Brain microvascular endothelial cell (primary cell): ENCODE results near the gene BMX.
A peak's percentile ranks its signal among the peaks of the same experiment; 100 is the strongest.

Experiments used
- DNase-seq: peaks from one replicate; pipeline ENCODE4 v3.0.0-alpha.2; 2020
- H3K27ac ChIP-seq: fragments of 250-450 bp; sonication (Bioruptor Pico); 2 replicates; pipeline ENCODE4 v1.5.1; 2020; ENCODE audit warnings: mild to moderate bottlenecking, moderate library complexity
- H3K27me3 ChIP-seq: fragments of 250-450 bp; sonication (Bioruptor Pico); replicated peaks from 2 replicates; pipeline ENCODE4 v1.5.1; 2020; ENCODE audit warnings: mild to moderate bottlenecking
- H3K36me3 ChIP-seq: fragments of 250-450 bp; sonication (Bioruptor Pico); replicated peaks from 2 replicates; pipeline ENCODE4 v1.5.1; 2020; ENCODE audit warnings: mild to moderate bottlenecking
- H3K4me3 ChIP-seq: 2 replicates; pipeline ENCODE4 v1.5.1; 2011; ENCODE audit warnings: low read depth, mild to moderate bottlenecking, control low read depth, low read length, moderate library complexity
- in situ Hi-C: cut with HindIII; loops from 2 replicates; pipeline ENCODE4 v1.10.0; 2017; ENCODE audit warnings: low sequenced_read_pairs, low pct_ligation_motif_present
- TF ChIP-seq, protein P1 (sequence below): IDR thresholded peaks from 2 replicates; pipeline ENCODE4 v1.5.1; 2011; ENCODE audit warnings: low read depth, mild to moderate bottlenecking, moderate library complexity, low read length, control low read depth, inconsistent platforms; ENCODE audit errors: missing control alignments

The BMX gene

DNA sequence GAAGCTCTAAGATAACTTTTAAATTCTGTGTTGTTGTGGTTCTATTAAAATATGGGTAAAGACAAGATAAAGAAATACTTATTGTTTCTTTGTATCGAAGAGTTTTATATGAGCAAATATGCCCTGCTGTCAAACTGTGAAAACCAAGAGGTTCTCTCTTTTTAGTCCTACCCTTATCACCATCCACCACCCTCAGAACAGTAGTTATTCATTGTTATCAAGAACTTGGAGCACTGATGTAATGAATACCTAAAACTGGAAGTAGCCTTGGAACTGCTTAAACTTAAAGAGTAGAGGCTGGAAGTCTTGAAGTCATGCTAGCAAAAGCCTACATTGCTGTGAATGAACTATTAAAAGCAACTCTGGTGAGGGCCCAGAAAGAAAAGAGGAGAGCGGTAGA lies 16.7 kb upstream of the BMX start:
- DNase-seq, result no peak
- in situ Hi-C loops, result no loop called here
- Histone ChIP-seq H3K27me3 (no peaks in the 10 kb centered on the region), H3K36me3 (no peaks in the 10 kb centered on the region), H3K4me3 (no peak overlapping the region), H3K27ac (no peak overlapping the region)
- TF ChIP-seq, protein P1, sequence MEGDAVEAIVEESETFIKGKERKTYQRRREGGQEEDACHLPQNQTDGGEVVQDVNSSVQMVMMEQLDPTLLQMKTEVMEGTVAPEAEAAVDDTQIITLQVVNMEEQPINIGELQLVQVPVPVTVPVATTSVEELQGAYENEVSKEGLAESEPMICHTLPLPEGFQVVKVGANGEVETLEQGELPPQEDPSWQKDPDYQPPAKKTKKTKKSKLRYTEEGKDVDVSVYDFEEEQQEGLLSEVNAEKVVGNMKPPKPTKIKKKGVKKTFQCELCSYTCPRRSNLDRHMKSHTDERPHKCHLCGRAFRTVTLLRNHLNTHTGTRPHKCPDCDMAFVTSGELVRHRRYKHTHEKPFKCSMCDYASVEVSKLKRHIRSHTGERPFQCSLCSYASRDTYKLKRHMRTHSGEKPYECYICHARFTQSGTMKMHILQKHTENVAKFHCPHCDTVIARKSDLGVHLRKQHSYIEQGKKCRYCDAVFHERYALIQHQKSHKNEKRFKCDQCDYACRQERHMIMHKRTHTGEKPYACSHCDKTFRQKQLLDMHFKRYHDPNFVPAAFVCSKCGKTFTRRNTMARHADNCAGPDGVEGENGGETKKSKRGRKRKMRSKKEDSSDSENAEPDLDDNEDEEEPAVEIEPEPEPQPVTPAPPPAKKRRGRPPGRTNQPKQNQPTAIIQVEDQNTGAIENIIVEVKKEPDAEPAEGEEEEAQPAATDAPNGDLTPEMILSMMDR, result no peak

- in situ Hi-C loops, result no loop called here
- TF ChIP-seq, protein P1, result no peak
- H3K36me3 ChIP-seq, result no peaks in the 10 kb centered on the region
- H3K27me3 ChIP-seq, result no peaks in the 10 kb centered on the region
- no peak for DNase-seq
- H3K4me3 ChIP-seq, result peak overlapping the region; percentile 60
- no peak overlapping the region for H3K27ac ChIP-seq
Observed at GRCh38 chrX:15492469-15492868, 8.1 kb upstream of the BMX start.

- H3K4me3 ChIP-seq, result peak within 1 kb of the TSS; percentile 60
Observed at GRCh38 chrX:15493118-15493962, 7.3 kb upstream of the BMX start, which contains the start of gene PIR. Gene PIR (minus strand): TSS chrX:15493333. CDS start chrX:15491257, 2,076 bp downstream.

GRCh38 chrX:15495801-15496200 lies 4.8 kb upstream of the BMX start:
- TF ChIP-seq, protein P1, result no peak
- H3K27ac ChIP-seq, result no peak overlapping the region
- no peak overlapping the region for H3K4me3 ChIP-seq
- no peak for DNase-seq
- no peaks in the 10 kb centered on the region for H3K27me3 ChIP-seq
- H3K36me3 ChIP-seq, result no peaks in the 10 kb centered on the region
- in situ Hi-C loops, result no loop called here

More at GRCh38 chrX:15493118-15493962, 7.3 kb upstream of the BMX start, which contains the start of gene PIR:
- no peaks in the 10 kb centered on the region for H3K27me3 ChIP-seq
- peak within 1 kb of the TSS; percentile 44 for H3K27ac ChIP-seq
- TF ChIP-seq, protein P1, result peak; percentile 68
- no peaks in the 10 kb centered on the region for H3K36me3 ChIP-seq
- in situ Hi-C loops, result no loop called here
- peak; percentile 77 for DNase-seq

- H3K4me3 ChIP-seq, result no peak overlapping the region
- in situ Hi-C loops, result no loop called here
- TF ChIP-seq, protein P1, result no peak
- H3K27me3 ChIP-seq, result no peaks in the 10 kb centered on the region
- H3K27ac ChIP-seq, result no peak overlapping the region
- DNase-seq, result no peak
- H3K36me3 ChIP-seq, result no peaks in the 10 kb centered on the region
Observed at GRCh38 chrX:15496824-15497223, 3.8 kb upstream of the BMX start.

DNA sequence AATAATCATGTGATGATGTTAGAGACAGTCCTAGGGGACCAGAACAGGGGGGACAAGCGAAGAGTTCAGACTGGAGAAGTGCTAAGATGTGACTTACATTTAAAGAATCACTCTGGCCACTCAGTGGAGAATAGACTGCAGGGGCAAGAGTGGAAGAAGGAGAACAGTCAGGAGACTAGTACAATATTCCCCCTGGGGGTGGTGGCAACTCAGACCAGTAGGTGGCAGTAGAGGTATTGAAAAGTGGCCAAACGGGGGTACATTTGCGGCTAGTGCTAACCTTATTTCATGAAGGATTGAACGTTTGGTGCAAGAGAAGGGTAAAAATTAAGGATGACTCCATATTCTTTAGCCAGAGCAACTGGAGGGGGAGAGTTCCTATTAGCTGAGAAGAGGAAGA lies 2.7 kb upstream of the BMX start:
- peak; percentile 29 for DNase-seq
- Histone ChIP-seq H3K36me3 (no peaks in the 10 kb centered on the region), H3K27ac (no peak overlapping the region), H3K27me3 (no peaks in the 10 kb centered on the region), H3K4me3 (no peak overlapping the region)
- TF ChIP-seq, protein P1, result peak; percentile 77
- in situ Hi-C loops, result no loop called here
